Panc1 (cell line): ENCODE results near the gene ALX1. TPM values are rescaled to one million over a fixed set of nuclear protein-coding genes. Genes with fewer than 3 reads are reported as not detected.

Experiments used
- ATAC-seq: fragments of 200-7000 bp; cut with Tn5 transposase; 2 replicates; pipeline ENCODE4 v1.9.1; 2020; ENCODE audit warnings: mild to moderate bottlenecking, moderate library complexity
- Bru-seq: library from RNA; stranded (reverse); fragments of 400-500 nt; gene quantifications from one replicate; lab custom pipeline; 2021; lab: Mats Ljungman, UMichigan
- BruChase-seq, 2 experiments: library from RNA; stranded (reverse); fragments of 400-500 nt; gene quantifications; one replicate each; lab custom pipeline; 2021; lab: Mats Ljungman, UMichigan
- BruUV-seq: library from RNA; stranded (reverse); fragments of 400-500 nt; replicated peaks from 2 replicates; lab custom pipeline; 2021; lab: Mats Ljungman, UMichigan
- CTCF ChIA-PET: fragments of 300-600 bp; sonication (Branson Sonifier 250); formaldehyde crosslinking; loops from one replicate; lab custom pipeline; 2022; ENCODE audit warnings: antibody characterized with exemption; lab: Charles Lee
- POLR2A ChIA-PET: fragments of 300-600 bp; sonication (Branson Sonifier 250); formaldehyde crosslinking; loops from one replicate; lab custom pipeline; 2022; ENCODE audit warnings: antibody characterized with exemption; lab: Charles Lee
- DNase-seq: peaks from one replicate; pipeline ENCODE4 v3.0.0-alpha.2; 2010; ENCODE audit warnings: low read depth, low spot score
- H3K27ac ChIP-seq: 2 replicates; pipeline ENCODE4 v1.5.1; 2011; ENCODE audit warnings: mild to moderate bottlenecking, low read length, inconsistent platforms
- H3K27me3 ChIP-seq: fragments of 200-500 bp; sonication (Bioruptor generic); 2 replicates; pipeline ENCODE4 v1.6.0; 2014; ENCODE audit warnings: low read length, inconsistent platforms; ENCODE audit not compliant: control insufficient read depth, insufficient read depth
- H3K36me3 ChIP-seq: fragments of 200-500 bp; sonication (Bioruptor generic); 2 replicates; pipeline ENCODE4 v1.5.1; 2014; ENCODE audit warnings: inconsistent platforms, mild to moderate bottlenecking, low read length, moderate library complexity; ENCODE audit not compliant: control insufficient read depth, insufficient read depth
- H3K4me1 ChIP-seq: 2 replicates; pipeline ENCODE4 v1.5.1; 2011; ENCODE audit warnings: inconsistent platforms, mild to moderate bottlenecking, low read length, moderate library complexity; ENCODE audit not compliant: control insufficient read depth, insufficient read depth
- H3K4me3 ChIP-seq, 2 experiments: 2 replicates each; pipeline ENCODE4 v1.5.1; 2011 to 2012; ENCODE audit warnings: low read depth in 2 of 2, low read length in 2 of 2, mild to moderate bottlenecking in 2 of 2, inconsistent platforms in 1 of 2, moderate library complexity in 1 of 2
- H3K9me3 ChIP-seq: fragments of 200-500 bp; sonication (Bioruptor generic); 2 replicates; pipeline ENCODE4 v1.5.1; 2014; ENCODE audit warnings: low read depth, mild to moderate bottlenecking, inconsistent platforms, low read length, moderate library complexity; ENCODE audit not compliant: control insufficient read depth, insufficient read depth
- CTCF ChIP-seq: fragments of 450-650 bp; IDR thresholded peaks from 2 replicates; pipeline ENCODE4 v1.5.1; 2017; ENCODE audit warnings: mild to moderate bottlenecking
- POLR2AphosphoS5 ChIP-seq: IDR thresholded peaks from 2 replicates; pipeline ENCODE4 v1.6.1; 2012; ENCODE audit warnings: mild to moderate bottlenecking, low read depth, low read length, moderate library complexity
- REST ChIP-seq, 2 experiments: IDR thresholded peaks; 2 replicates each; pipeline ENCODE4 v1.6.1; 2011 to 2012; ENCODE audit warnings: low read depth in 2 of 2, control low read depth in 1 of 2, low read length in 1 of 2, mild to moderate bottlenecking in 1 of 2, moderate library complexity in 1 of 2; ENCODE audit not compliant: insufficient read depth in 1 of 2
- SIN3A ChIP-seq: IDR thresholded peaks from 2 replicates; pipeline ENCODE4 v1.6.1; 2012; ENCODE audit warnings: low read depth, mild to moderate bottlenecking, low read length, moderate library complexity, borderline replicate concordance; ENCODE audit not compliant: insufficient read depth
- TCF7L2 ChIP-seq: IDR thresholded peaks from 2 replicates; pipeline ENCODE4 v1.6.1; 2011; ENCODE audit warnings: mild to moderate bottlenecking, low read depth, low read length, inconsistent platforms
- in situ Hi-C: cut with HindIII; loops from 2 replicates; pipeline ENCODE4 v1.10.0; 2016; ENCODE audit warnings: low sequenced_read_pairs, low pct_unique_long_range_greater_than_20kb
- intact Hi-C: fragments of 100-400 bp; cut with micrococcal nuclease; formaldehyde crosslinking; loops from one replicate; pipeline ENCODE4 v1.10.0; 2022; ENCODE audit not compliant: unreplicated experiment
- long read RNA-seq: library from polyadenylated mRNA; unstranded; transcript quantifications from one replicate; pipeline ENCODE4 v2.0.0, GENCODE V29; 2021; ENCODE audit not compliant: unreplicated experiment
- polyA plus RNA-seq: library from polyadenylated mRNA; unstranded; fragments of >200 nt; gene quantifications from one replicate; pipeline ENCODE4 v1.2.1, GENCODE V29; 2012; ENCODE audit warnings: missing spikeins; ENCODE audit not compliant: insufficient read length
- total RNA-seq: library from RNA; stranded (reverse); gene quantifications from one replicate; pipeline ENCODE4 v1.2.1, GENCODE V29; 2021; ENCODE audit not compliant: unreplicated experiment

The ALX1 gene
- total RNA-seq, result 0.23 TPM
- polyA plus RNA-seq, result not detected
- percentile 17 among the genes with signal in this experiment for Bru-seq, nascent RNA
- percentile 11 among the genes with signal in this experiment for BruChase-seq, experiment 1, labeled RNA remaining after a 2-hour chase
- percentile 10 among the genes with signal in this experiment for BruChase-seq, experiment 2, labeled RNA remaining after a 6-hour chase
- long read RNA-seq, result 0 reads

- POLR2A ChIA-PET, result no interaction called here
- H3K4me3 ChIP-seq, result peak within 1 kb of the TSS; percentile 34 to 54
- intact Hi-C loops, result no loop called here
Observed at GRCh38 chr12:85280165-85280983, at the start of gene ALX1. Gene ALX1, plus strand, starts transcription at chr12:85280220. Its CDS starts 42 bp downstream, at chr12:85280262.

More at GRCh38 chr12:85280165-85280983, at the start of gene ALX1:
- Histone ChIP-seq H3K36me3 (no peaks in the 10 kb centered on the region), H3K27ac (no peak within 1 kb of the TSS), H3K9me3 (no peaks in the 10 kb centered on the region), H3K27me3 (no peaks in the 10 kb centered on the region), H3K4me1 (no peaks in the 10 kb centered on the region)
- CTCF ChIA-PET, result no interaction called here
- TF ChIP-seq REST (IDR thresholded peaks at IDR 0.05; ENCODE audit: insufficient read depth in 1 of 2, low read depth in 2 of 2, low read length in 1 of 2) (no peak), SIN3A (no peak), TCF7L2 (no peak), POLR2AphosphoS5 (no peak), CTCF (no peak)
- BruUV-seq, result no TSS peak
- ATAC-seq (peak; percentile 76), DNase-seq (no peak)
- in situ Hi-C loops, result no loop called here
